Right ventricle myocardium superior (tissue), 1 donor: ENCODE measurements around the gene ATL3. TPM values are rescaled to one million over a fixed set of nuclear protein-coding genes. Genes with fewer than 3 reads are reported as not detected.
"Not testable (repeated sequence)": the region's sequence is repeated elsewhere in the genome, so short reads cannot be mapped to it uniquely, and the experiment has no call there.

Experiments used
- ATAC-seq: fragments of 200-7000 bp; cut with Tn5 transposase; one replicate; pipeline ENCODE4 v1.9.1; 2020; ENCODE audit warnings: mild to moderate bottlenecking; ENCODE audit not compliant: poor library complexity
- DNase-seq: peaks from one replicate; pipeline ENCODE4 v3.0.0-alpha.2; 2020
- intact Hi-C: fragments of 100-400 bp; cut with DNase I; formaldehyde crosslinking; loops from one replicate; pipeline ENCODE4 v1.11.2; 2022
- long read RNA-seq: library from polyadenylated mRNA; unstranded; transcript quantifications from one replicate; pipeline ENCODE4 v2.0.0, GENCODE V29; 2021
- total RNA-seq: library from RNA; stranded (reverse); fragmentation: NEBNext Ultra II Directional; extraction: Animal tissue kit (Norgen Biotek cat#: 25700); gene quantifications from one replicate; pipeline ENCODE4 v1.2.1, GENCODE V29; 2021
- donor health status: DM: no; HTN: yes; CAD: no; lungs with severe emphysema.

Gene ATL3, protein sequence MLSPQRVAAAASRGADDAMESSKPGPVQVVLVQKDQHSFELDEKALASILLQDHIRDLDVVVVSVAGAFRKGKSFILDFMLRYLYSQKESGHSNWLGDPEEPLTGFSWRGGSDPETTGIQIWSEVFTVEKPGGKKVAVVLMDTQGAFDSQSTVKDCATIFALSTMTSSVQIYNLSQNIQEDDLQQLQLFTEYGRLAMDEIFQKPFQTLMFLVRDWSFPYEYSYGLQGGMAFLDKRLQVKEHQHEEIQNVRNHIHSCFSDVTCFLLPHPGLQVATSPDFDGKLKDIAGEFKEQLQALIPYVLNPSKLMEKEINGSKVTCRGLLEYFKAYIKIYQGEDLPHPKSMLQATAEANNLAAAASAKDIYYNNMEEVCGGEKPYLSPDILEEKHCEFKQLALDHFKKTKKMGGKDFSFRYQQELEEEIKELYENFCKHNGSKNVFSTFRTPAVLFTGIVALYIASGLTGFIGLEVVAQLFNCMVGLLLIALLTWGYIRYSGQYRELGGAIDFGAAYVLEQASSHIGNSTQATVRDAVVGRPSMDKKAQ
- 12.8 TPM for total RNA-seq
- long read RNA-seq, full-length matches to known transcripts, result 7 of 12 reads
- long read RNA-seq, partial matches to known transcripts, result 2 of 12 reads
- long read RNA-seq, other reads (novel, unspliced or antisense), result 3 of 12 reads

DNA sequence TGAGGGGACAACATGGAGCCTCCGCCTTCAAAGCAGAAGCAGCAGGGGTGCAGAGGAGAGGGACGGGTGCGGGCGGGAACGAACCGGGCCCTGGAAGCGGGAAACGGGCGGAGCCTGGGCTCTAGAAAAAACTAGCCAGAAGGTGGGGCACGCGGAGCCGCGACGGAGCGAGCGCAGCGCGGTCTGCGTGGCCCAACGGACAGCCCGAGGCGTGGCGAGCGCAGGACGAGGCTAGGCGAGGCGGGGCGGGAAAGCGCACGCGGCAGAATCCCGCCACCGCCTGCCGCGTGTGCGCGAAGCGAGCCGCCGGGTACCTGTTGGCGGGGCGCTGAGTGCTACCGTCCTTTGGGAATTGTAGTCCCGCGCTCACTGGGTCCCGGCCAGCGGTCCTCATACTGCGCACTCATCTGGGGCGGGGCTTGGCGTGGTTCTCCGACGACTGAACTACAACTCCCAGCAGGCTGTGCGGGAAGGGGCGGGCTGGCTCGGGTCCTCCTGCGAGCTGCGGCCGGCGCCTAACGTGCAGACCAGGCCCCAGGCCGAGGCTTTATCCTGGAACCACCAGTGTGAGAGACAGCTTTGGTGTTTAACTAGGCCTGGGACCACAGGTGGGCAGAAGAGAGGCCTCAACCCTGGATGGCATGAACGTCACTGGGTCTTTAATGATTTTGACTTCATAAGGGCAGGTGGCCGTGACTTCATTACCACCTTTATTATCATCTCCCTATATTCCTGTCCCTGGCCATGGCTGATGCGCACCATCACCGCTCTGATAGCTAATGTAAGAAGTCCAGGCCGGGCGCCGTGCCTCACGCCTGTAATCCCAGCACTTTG lies at the start of gene ATL3:
Gene ATL3 (minus strand): TSS at position 55 of the 834 bp plus-strand sequence. CDS start 41 bp downstream, at position 14.
- intact Hi-C loops, result no loop called here
- peak; percentile 96 for ATAC-seq

GRCh38 chr11:63720611-63721010 lies 49.4 kb upstream of the ATL3 start:
- DNase-seq (no peak), ATAC-seq (no peak)
- intact Hi-C loops, result no loop called here

More for the DNA sequence above, at the start of gene ATL3:
- peak; percentile 99 for DNase-seq

- intact Hi-C loops, result no loop called here
- no peak for DNase-seq
Measured at GRCh38 chr11:63719987-63720386, 48.8 kb upstream of the ATL3 start.

DNA sequence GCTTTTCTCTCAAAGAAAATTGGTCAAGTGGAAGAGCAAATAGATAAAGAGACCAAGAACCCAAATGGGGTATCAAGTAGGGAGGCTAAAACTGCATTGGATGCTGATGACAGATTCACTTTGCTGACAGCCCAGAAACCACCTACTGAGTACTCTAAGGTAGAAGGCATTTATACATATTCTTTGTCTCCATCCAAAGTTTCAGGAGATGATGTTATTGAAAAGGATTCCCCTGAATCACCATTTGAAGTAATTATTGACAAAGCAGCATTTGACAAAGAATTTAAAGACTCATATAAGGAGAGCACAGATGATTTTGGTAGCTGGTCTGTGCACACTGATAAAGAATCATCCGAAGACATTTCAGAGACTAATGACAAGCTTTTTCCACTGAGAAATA lies 47.8 kb upstream of the ATL3 start:
- ATAC-seq (no peak), DNase-seq (no peak)
- intact Hi-C loops, result no loop called here

More at GRCh38 chr11:63719987-63720386, 48.8 kb upstream of the ATL3 start:
- no peak for ATAC-seq

GRCh38 chr11:63716046-63716445 lies 44.9 kb upstream of the ATL3 start:
- ATAC-seq (no peak), DNase-seq (no peak)
- intact Hi-C loops, result no loop called here

DNA sequence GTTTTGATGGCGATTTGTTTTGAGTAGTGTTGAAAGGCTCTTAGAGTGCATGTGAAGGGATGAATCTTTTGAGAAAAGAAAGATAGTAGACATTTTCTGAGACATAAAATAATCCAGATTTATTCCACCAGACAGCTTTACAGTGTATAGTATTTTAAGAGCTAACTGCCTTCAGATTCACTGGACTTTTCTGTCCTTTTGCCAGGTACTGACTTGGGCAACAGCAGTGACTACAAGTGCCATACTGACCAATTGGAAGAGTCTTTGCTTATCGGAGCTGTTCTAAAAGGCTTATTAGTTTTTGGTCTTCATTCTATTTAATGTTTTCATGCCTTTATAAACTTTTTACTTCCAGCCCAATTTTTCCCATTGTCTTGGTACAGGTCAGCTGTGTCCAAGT lies 42.6 kb upstream of the ATL3 start:
- no peak for ATAC-seq

DNA sequence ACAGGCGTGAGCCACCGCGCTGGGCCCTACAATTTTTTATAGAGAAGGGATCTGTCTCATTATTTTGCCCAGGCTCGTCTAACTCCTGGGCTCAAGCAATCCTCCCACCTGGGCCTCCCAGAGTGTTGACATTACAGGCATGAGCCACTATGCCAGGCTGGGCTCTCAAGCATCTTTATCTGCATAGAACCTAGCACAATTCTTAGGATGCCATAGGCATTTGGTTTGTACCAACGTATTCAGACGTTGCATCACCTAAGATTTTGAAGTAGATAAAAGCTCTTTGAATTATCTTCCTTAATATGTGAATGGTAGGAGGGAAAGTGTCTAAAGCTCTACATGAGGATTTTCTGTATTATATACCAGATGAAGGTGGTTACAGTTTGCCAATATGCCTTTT lies 40.7 kb upstream of the ATL3 start:
- DNase-seq (no peak), ATAC-seq (no peak)
- intact Hi-C loops, result no loop called here

More for the DNA sequence above, 42.6 kb upstream of the ATL3 start:
- no peak for DNase-seq
- intact Hi-C loops, result no loop called here

DNA sequence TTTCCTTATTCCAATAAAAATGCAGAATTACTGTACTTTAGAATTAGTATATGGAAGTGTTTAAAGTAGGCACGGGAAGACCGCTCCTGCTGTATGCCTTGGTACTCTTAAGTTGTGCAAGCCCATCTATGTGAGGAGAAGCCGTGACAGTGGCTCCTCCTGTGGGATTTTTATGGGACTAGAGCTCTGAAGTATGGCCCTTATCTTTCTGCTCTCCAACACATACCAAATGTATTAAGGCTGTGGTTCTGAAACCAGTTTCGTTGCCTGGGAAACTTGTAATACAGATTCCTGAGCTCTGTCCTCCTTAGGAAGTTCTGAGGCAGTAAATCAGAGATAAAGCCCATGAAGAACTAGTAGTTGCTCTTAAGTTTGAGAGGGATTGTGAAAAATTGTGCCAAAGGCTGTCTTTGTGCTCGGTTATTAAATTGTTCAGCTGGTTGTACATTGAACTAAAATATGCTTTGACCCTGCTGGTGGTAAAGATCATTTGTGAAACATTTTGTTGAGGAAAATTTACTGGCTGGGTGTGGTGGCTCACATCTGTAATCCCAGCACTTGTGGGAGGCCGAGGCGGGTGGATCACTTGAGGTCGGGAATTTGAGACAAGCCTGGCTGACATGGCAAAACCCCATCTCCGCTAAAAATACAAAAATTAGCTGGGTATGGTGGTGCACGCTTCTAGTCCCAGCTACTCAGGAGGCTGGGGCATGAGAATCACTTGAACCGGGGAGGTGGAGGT lies 39.5 kb upstream of the ATL3 start:
- intact Hi-C loops, result no loop called here
- DNase-seq, result no peak
- peak; percentile 66 for ATAC-seq

GRCh38 chr11:63709336-63709884 lies 38.2 kb upstream of the ATL3 start:
- no peak for DNase-seq
- ATAC-seq, result no peak
- intact Hi-C loops, result no loop called here

DNA sequence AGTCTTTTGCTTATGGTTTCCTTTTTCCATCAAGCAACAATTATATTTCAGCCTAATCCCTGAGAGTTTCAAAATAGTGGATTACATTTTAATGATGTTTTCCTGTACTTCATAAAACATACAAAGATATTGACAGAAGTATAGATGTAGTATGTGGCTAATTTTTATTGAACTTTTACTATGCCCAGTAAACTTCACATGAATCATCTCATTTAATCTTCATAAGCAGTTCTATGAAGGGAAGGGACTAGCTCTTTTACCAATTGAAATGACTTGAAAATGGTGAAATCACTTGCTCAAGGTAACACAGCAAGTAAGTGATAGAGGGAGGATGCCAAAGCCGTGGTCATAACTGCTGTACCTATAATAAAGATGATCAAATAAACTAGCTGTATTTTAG lies 37.6 kb upstream of the ATL3 start:
- ATAC-seq, result no peak
- no peak for DNase-seq
- intact Hi-C loops, result no loop called here

DNA sequence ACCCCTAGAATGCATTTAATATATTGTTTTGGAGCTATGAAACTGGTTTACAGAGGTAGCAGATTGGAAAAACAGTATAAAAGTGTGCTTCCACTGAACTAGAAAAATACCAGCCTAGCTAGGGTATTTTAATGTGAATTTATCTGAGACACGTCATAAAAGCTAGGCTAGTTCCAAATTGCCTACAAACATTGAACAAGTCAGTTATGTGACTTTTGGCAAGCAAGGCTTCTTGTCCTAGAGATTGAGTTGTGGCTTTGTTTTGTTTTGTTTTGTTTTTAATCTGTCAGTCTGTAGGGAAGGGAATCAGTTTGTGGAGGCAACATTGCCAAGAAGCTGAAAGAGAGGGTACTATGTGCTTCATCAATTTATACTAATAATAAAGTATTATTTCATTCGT lies 34.4 kb upstream of the ATL3 start:
- intact Hi-C loops, result no loop called here
- ATAC-seq (no peak), DNase-seq (no peak)

DNA sequence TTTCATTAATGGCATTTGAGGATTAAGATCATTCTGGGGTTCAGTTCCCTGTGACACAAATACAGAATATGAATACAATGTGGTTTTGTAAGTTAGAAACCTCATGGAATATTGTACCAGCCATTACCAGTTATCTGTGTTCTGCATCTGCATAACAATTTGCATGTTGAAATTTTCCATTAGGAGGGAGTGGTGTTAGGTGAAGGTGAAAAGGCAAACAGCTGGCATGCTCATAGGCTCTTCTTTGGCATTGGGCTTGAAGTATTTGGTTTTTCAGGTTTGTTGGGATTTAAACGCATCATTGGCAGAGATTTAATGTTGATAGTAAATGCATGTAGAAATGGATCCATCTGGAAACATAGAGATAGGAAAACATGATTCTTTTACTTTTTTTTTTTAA lies 28.7 kb upstream of the ATL3 start:
- intact Hi-C loops, result no loop called here
- ATAC-seq (no peak), DNase-seq (no peak)

GRCh38 chr11:63698976-63699733 lies 28.0 kb upstream of the ATL3 start:
- peak; percentile 63 for ATAC-seq
- DNase-seq, result no peak
- intact Hi-C loops, result no loop called here

DNA sequence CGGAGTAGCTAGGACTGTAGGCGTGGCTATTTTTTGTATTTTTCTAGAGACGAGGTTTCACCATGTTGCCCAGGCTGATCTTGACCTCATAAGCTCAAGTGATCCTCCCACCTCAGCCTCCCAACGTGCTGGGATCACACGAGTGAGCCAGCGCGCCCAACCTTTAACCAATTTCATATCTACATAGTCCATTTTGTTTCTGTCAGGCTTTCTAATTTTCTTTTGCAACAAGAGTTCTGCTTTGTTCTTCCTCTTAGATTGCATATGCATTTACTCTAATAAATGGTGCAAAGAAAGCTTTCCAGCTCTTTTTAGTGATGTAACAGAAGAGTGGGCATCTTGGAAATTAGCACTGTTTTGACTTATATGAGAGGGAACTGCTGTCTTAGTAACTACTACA lies 23.4 kb upstream of the ATL3 start:
- no peak for DNase-seq
- no peak for ATAC-seq
- intact Hi-C loops, result no loop called here

DNA sequence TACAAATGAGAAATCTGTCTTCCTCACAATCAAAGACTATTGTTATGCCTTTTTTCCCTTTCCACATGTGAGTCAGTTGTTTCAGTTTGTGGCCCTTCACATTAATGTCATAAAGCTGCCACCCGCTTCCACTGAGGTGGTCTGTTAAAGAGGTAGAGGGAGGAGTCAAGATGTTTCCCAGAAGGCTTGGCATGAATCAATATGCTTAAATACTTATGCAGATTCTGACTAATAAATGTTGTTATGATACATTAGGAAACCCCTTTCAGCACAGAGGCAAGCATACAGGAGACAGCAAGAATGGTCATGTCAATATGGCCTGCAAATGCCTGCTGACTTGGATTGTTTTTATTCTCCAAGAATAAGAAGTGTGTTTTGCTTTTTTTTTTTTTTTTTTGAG lies 16.7 kb upstream of the ATL3 start:
- no peak for ATAC-seq
- intact Hi-C loops, result no loop called here

DNA sequence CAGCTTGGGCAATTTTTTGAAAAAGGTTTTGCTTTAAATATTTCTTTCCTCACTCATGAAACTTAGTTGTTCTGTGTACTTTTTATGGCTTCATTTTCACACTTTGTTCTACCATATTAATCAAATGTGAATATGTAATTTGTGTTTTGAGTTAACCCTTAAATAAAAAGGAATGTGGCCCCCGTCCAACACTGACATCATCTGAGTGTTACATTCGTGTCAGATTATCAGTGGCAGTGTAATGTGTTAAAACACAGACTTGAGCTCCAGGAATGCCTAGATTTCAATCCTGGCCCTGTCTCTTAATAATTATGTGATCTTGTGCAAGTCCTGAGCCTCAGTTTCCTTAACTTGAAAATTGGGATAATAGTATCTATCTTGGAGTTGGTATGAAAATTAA lies 15.8 kb upstream of the ATL3 start:
- ATAC-seq, result no peak
- intact Hi-C loops, result no loop called here
- DNase-seq, result no peak

More for the DNA sequence above, 16.7 kb upstream of the ATL3 start:
- DNase-seq, result no peak

- ATAC-seq, intact Hi-C loops, DNase-seq: not testable (repeated sequence)
Measured at GRCh38 chr11:63685158-63685721, 14.1 kb upstream of the ATL3 start.
